GM23338 (cell line): ENCODE results near the gene SEPTIN8. TPM values are rescaled to one million over a fixed set of nuclear protein-coding genes. Genes with fewer than 3 reads are reported as not detected.

Experiments
- ATAC-seq: fragments of 200-7000 bp; cut with Tn5 transposase; 3 replicates; pipeline ENCODE4 v1.9.1; 2020
- DNase-seq: peaks from one replicate; pipeline ENCODE4 v3.0.0-alpha.2; 2015; ENCODE audit warnings: low spot score
- H2AFZ ChIP-seq: fragments of 200-600 bp; sonication (generic); 2 replicates; pipeline ENCODE4 v1.8.0; 2016; ENCODE audit warnings: antibody characterized with exemption, mild to moderate bottlenecking, moderate library complexity
- H3F3A ChIP-seq: fragments of 200-600 bp; sonication (generic); replicated peaks from 2 replicates; pipeline ENCODE4 v1.8.0; 2017; ENCODE audit warnings: antibody characterized with exemption, mixed run types, low read depth
- H3K27ac ChIP-seq: fragments of 200-600 bp; sonication (generic); 2 replicates; pipeline ENCODE4 v1.6.1; 2016; ENCODE audit warnings: low read depth
- H3K27me3 ChIP-seq: fragments of 200-600 bp; sonication (generic); 2 replicates; pipeline ENCODE4 v1.8.0; 2016; ENCODE audit warnings: mild to moderate bottlenecking, mixed run types, moderate library complexity; ENCODE audit not compliant: insufficient read depth
- H3K36me3 ChIP-seq: fragments of 200-600 bp; sonication (generic); 2 replicates; pipeline ENCODE4 v1.8.0; 2016; ENCODE audit warnings: mild to moderate bottlenecking; ENCODE audit not compliant: insufficient read depth
- H3K4me1 ChIP-seq: fragments of 200-600 bp; sonication (generic); 2 replicates; pipeline ENCODE4 v1.8.0; 2016; ENCODE audit warnings: mild to moderate bottlenecking, moderate library complexity; ENCODE audit not compliant: insufficient read depth
- H3K4me2 ChIP-seq: fragments of 200-600 bp; sonication (generic); 2 replicates; pipeline ENCODE4 v1.7.1; 2017; ENCODE audit warnings: mixed run types
- H3K4me3 ChIP-seq: fragments of 200-600 bp; sonication (generic); 2 replicates; pipeline ENCODE4 v1.6.1; 2016; ENCODE audit warnings: mixed run types
- H3K79me2 ChIP-seq: fragments of 200-600 bp; sonication (generic); replicated peaks from 2 replicates; pipeline ENCODE4 v1.8.0; 2017; ENCODE audit warnings: mild to moderate bottlenecking; ENCODE audit not compliant: insufficient read depth
- H3K9me2 ChIP-seq: fragments of 200-600 bp; sonication (generic); 2 replicates; pipeline ENCODE4 v1.8.0; 2017; ENCODE audit not compliant: insufficient read depth
- H4K20me1 ChIP-seq: fragments of 200-600 bp; sonication (generic); replicated peaks from 2 replicates; pipeline ENCODE4 v1.8.0; 2017; ENCODE audit warnings: mild to moderate bottlenecking; ENCODE audit not compliant: insufficient read depth
- H3K27ac Mint-ChIP-seq: 2 replicates; pipeline ENCODE4 v1.8.0; 2020; ENCODE audit warnings: inconsistent platforms, mild to moderate bottlenecking, moderate library complexity, mixed read lengths
- H3K27me3 Mint-ChIP-seq: 3 replicates; pipeline ENCODE4 v1.8.0; 2022; ENCODE audit warnings: low read depth, mild to moderate bottlenecking, moderate library complexity, mixed read lengths, inconsistent platforms; ENCODE audit not compliant: insufficient read depth, poor library complexity
- H3K36me3 Mint-ChIP-seq: 3 replicates; pipeline ENCODE4 v1.8.0; 2021; ENCODE audit warnings: low read depth, mild to moderate bottlenecking, inconsistent platforms, moderate library complexity, mixed read lengths
- H3K4me1 Mint-ChIP-seq: 3 replicates; pipeline ENCODE4 v1.8.0; 2020; ENCODE audit warnings: mild to moderate bottlenecking, inconsistent platforms, mixed read lengths
- H3K4me3 Mint-ChIP-seq: 3 replicates; pipeline ENCODE4 v1.8.0; 2021; ENCODE audit warnings: moderate library complexity, mild to moderate bottlenecking, inconsistent platforms, mixed read lengths
- H3K9me3 Mint-ChIP-seq: 3 replicates; pipeline ENCODE4 v1.8.0; 2020; ENCODE audit warnings: moderate library complexity, mild to moderate bottlenecking, inconsistent platforms, mixed read lengths
- CREB1 ChIP-seq: fragments of 250-450 bp; sonication (Bioruptor Pico); IDR thresholded peaks from 2 replicates; pipeline ENCODE4 v1.5.0; 2020; ENCODE audit warnings: low read depth, mild to moderate bottlenecking, moderate library complexity
- EZH2 ChIP-seq: fragments of 200-600 bp; sonication (generic); IDR thresholded peaks from one replicate; pipeline ENCODE4 v1.8.0; 2017; ENCODE audit warnings: antibody characterized with exemption, mild to moderate bottlenecking, low read depth; ENCODE audit not compliant: unreplicated experiment
- EZH2phosphoT487 ChIP-seq: fragments of 200-600 bp; sonication (generic); IDR thresholded peaks from one replicate; pipeline ENCODE4 v1.8.1; 2018; ENCODE audit warnings: antibody characterized with exemption; ENCODE audit not compliant: unreplicated experiment
- NANOG ChIP-seq: IDR thresholded peaks from 2 replicates; pipeline ENCODE4 v1.6.1; 2016; ENCODE audit warnings: antibody characterized with exemption, borderline replicate concordance
- POLR2AphosphoS5 ChIP-seq: IDR thresholded peaks from 2 replicates; pipeline ENCODE4 v1.6.1; 2016; ENCODE audit warnings: antibody characterized with exemption, low read depth
- STAT1 ChIP-seq: IDR thresholded peaks from one replicate; pipeline ENCODE4 v1.6.1; 2016; ENCODE audit warnings: antibody characterized with exemption; ENCODE audit not compliant: unreplicated experiment
- polyA plus RNA-seq: library from polyadenylated mRNA; unstranded; fragments of >200 nt; fragmentation: Nextera tagmentation; extraction: Ambion mirVana; gene quantifications from 2 replicates; pipeline ENCODE4 v1.2.1, GENCODE V29; 2016
- total RNA-seq: library from RNA; depleted of rRNA; stranded (reverse); fragments of >200 nt; shearing (Covaris generic); gene quantifications from 2 replicates; pipeline ENCODE4 v1.2.3, GENCODE V29; 2014
- TF ChIP-seq, protein P1 (sequence below): IDR thresholded peaks from 2 replicates; pipeline ENCODE4 v1.6.1; 2016; ENCODE audit warnings: antibody characterized with exemption
- TF ChIP-seq, protein P2 (sequence below): fragments of 250-450 bp; sonication (Bioruptor Pico); IDR thresholded peaks from 2 replicates; pipeline ENCODE4 v1.5.0; 2020; ENCODE audit warnings: mild to moderate bottlenecking, moderate library complexity
- TF ChIP-seq, protein P3 (sequence below), 2 experiments: fragments of 200-600 bp in 1 of 2; sonication (generic) in 1 of 2; conservative IDR thresholded peaks; 2 replicates each; pipeline versions ENCODE4 v1.5.1 to v1.6.1; 2016 to 2017; ENCODE audit warnings: antibody characterized with exemption in 2 of 2, low read depth in 2 of 2, mild to moderate bottlenecking in 2 of 2, moderate library complexity in 1 of 2
- TF ChIP-seq, protein P4 (sequence below): IDR thresholded peaks from one replicate; pipeline ENCODE4 v1.6.1; 2018; ENCODE audit warnings: antibody characterized with exemption; ENCODE audit not compliant: unreplicated experiment

Gene SEPTIN8
- total and polyA plus RNA-seq, 2 experiments from 2014 or later, result 8.8 to 45.0 TPM

DNA sequence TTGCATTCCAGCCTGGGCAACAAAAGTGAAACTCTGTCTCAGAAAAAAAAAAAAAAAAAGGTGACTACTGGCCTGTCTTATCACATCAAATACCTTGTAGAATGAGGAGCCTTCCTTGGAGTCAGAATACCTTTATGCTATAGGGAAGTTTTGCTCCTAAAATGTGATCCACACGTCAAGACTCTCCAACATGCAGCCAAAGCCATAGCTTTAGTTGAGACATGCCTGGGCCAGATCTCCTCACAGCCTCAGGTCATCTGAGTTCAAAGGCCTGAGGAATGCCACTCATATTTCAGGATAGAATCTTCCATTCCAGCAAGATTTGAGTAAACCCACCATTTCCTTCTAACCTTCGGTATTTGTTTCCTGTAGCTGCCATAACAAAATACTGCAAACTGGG lies 22.4 kb upstream of the SEPTIN8 start (continued):
- TF ChIP-seq, protein P1, sequence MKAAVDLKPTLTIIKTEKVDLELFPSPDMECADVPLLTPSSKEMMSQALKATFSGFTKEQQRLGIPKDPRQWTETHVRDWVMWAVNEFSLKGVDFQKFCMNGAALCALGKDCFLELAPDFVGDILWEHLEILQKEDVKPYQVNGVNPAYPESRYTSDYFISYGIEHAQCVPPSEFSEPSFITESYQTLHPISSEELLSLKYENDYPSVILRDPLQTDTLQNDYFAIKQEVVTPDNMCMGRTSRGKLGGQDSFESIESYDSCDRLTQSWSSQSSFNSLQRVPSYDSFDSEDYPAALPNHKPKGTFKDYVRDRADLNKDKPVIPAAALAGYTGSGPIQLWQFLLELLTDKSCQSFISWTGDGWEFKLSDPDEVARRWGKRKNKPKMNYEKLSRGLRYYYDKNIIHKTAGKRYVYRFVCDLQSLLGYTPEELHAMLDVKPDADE, result no peak

DNA sequence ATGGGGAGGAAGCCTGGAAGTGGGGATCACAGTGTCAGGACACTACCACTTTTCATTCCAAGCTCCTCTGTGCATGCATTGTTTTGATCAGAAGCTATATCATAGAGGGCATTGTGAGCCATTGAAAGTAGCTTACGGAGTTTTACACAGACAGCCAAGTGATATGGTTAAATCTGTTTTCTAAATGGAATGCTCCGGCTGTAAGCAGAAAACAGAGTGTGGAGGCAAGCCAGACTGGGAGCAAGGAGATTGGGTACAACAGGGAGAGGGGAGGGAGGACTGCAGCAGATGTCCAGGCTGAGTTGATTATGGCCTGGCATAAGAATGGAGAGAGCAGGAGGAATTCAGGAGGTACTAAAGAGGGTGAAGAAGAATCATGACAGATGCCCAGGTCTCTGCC lies 20.6 kb upstream of the SEPTIN8 start:
- Histone ChIP-seq H2AFZ (peak overlapping the region; percentile 28; the same call in 1 of the 2 replicates), H3K4me2 (no peak overlapping the region), H3K27ac (no peak overlapping the region), H4K20me1 (no peaks in the 10 kb centered on the region), H3K9me2 (no peaks in the 10 kb centered on the region), H3K36me3 (no peaks in the 10 kb centered on the region), H3K4me3 (no peak overlapping the region), H3F3A (no peaks in the 10 kb centered on the region), H3K27me3 (no peaks in the 10 kb centered on the region), H3K4me1 (no peaks in the 10 kb centered on the region), H3K79me2 (no peaks in the 10 kb centered on the region)
- Mint-ChIP-seq H3K27ac (no peak overlapping the region), H3K4me1 (no peaks in the 10 kb centered on the region), H3K9me3 (no peaks in the 10 kb centered on the region), H3K27me3 (peaks cover 4% of the 10 kb centered on the region), H3K36me3 (no peaks in the 10 kb centered on the region), H3K4me3 (no peak overlapping the region)
- DNase-seq, result no peak
- no peak for ATAC-seq
- TF ChIP-seq, protein P2, sequence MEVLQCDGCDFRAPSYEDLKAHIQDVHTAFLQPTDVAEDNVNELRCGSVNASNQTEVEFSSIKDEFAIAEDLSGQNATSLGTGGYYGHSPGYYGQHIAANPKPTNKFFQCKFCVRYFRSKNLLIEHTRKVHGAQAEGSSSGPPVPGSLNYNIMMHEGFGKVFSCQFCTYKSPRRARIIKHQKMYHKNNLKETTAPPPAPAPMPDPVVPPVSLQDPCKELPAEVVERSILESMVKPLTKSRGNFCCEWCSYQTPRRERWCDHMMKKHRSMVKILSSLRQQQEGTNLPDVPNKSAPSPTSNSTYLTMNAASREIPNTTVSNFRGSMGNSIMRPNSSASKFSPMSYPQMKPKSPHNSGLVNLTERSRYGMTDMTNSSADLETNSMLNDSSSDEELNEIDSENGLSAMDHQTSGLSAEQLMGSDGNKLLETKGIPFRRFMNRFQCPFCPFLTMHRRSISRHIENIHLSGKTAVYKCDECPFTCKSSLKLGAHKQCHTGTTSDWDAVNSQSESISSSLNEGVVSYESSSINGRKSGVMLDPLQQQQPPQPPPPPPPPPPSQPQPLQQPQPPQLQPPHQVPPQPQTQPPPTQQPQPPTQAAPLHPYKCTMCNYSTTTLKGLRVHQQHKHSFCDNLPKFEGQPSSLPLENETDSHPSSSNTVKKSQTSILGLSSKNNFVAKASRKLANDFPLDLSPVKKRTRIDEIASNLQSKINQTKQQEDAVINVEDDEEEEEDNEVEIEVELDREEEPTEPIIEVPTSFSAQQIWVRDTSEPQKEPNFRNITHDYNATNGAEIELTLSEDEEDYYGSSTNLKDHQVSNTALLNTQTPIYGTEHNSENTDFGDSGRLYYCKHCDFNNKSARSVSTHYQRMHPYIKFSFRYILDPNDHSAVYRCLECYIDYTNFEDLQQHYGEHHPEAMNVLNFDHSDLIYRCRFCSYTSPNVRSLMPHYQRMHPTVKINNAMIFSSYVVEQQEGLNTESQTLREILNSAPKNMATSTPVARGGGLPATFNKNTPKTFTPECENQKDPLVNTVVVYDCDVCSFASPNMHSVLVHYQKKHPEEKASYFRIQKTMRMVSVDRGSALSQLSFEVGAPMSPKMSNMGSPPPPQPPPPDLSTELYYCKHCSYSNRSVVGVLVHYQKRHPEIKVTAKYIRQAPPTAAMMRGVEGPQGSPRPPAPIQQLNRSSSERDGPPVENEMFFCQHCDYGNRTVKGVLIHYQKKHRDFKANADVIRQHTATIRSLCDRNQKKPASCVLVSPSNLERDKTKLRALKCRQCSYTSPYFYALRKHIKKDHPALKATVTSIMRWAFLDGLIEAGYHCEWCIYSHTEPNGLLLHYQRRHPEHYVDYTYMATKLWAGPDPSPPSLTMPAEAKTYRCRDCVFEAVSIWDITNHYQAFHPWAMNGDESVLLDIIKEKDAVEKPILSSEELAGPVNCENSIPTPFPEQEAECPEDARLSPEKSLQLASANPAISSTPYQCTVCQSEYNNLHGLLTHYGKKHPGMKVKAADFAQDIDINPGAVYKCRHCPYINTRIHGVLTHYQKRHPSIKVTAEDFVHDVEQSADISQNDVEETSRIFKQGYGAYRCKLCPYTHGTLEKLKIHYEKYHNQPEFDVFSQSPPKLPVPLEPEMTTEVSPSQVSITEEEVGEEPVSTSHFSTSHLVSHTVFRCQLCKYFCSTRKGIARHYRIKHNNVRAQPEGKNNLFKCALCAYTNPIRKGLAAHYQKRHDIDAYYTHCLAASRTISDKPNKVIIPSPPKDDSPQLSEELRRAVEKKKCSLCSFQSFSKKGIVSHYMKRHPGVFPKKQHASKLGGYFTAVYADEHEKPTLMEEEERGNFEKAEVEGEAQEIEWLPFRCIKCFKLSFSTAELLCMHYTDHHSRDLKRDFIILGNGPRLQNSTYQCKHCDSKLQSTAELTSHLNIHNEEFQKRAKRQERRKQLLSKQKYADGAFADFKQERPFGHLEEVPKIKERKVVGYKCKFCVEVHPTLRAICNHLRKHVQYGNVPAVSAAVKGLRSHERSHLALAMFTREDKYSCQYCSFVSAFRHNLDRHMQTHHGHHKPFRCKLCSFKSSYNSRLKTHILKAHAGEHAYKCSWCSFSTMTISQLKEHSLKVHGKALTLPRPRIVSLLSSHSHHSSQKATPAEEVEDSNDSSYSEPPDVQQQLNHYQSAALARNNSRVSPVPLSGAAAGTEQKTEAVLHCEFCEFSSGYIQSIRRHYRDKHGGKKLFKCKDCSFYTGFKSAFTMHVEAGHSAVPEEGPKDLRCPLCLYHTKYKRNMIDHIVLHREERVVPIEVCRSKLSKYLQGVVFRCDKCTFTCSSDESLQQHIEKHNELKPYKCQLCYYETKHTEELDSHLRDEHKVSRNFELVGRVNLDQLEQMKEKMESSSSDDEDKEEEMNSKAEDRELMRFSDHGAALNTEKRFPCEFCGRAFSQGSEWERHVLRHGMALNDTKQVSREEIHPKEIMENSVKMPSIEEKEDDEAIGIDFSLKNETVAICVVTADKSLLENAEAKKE (CRISPR knock-in tag), result no peak
- TF ChIP-seq NANOG (no peak), STAT1 (no peak), CREB1 (no peak), EZH2 (no peak), EZH2phosphoT487 (no peak), POLR2AphosphoS5 (no peak)
- TF ChIP-seq, protein P1, result no peak
- TF ChIP-seq, protein P3, sequence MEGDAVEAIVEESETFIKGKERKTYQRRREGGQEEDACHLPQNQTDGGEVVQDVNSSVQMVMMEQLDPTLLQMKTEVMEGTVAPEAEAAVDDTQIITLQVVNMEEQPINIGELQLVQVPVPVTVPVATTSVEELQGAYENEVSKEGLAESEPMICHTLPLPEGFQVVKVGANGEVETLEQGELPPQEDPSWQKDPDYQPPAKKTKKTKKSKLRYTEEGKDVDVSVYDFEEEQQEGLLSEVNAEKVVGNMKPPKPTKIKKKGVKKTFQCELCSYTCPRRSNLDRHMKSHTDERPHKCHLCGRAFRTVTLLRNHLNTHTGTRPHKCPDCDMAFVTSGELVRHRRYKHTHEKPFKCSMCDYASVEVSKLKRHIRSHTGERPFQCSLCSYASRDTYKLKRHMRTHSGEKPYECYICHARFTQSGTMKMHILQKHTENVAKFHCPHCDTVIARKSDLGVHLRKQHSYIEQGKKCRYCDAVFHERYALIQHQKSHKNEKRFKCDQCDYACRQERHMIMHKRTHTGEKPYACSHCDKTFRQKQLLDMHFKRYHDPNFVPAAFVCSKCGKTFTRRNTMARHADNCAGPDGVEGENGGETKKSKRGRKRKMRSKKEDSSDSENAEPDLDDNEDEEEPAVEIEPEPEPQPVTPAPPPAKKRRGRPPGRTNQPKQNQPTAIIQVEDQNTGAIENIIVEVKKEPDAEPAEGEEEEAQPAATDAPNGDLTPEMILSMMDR (conservative IDR thresholded peaks at IDR 0.05; ENCODE audit: low read depth in 2 of 2), result no peak
- TF ChIP-seq, protein P4, sequence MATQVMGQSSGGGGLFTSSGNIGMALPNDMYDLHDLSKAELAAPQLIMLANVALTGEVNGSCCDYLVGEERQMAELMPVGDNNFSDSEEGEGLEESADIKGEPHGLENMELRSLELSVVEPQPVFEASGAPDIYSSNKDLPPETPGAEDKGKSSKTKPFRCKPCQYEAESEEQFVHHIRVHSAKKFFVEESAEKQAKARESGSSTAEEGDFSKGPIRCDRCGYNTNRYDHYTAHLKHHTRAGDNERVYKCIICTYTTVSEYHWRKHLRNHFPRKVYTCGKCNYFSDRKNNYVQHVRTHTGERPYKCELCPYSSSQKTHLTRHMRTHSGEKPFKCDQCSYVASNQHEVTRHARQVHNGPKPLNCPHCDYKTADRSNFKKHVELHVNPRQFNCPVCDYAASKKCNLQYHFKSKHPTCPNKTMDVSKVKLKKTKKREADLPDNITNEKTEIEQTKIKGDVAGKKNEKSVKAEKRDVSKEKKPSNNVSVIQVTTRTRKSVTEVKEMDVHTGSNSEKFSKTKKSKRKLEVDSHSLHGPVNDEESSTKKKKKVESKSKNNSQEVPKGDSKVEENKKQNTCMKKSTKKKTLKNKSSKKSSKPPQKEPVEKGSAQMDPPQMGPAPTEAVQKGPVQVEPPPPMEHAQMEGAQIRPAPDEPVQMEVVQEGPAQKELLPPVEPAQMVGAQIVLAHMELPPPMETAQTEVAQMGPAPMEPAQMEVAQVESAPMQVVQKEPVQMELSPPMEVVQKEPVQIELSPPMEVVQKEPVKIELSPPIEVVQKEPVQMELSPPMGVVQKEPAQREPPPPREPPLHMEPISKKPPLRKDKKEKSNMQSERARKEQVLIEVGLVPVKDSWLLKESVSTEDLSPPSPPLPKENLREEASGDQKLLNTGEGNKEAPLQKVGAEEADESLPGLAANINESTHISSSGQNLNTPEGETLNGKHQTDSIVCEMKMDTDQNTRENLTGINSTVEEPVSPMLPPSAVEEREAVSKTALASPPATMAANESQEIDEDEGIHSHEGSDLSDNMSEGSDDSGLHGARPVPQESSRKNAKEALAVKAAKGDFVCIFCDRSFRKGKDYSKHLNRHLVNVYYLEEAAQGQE, result no peak
